ENCODE measurements around the gene NDUFA5. TPM values are rescaled to one million over a fixed set of nuclear protein-coding genes. Genes with fewer than 3 reads are reported as not detected.
"Not testable (repeated sequence)": the region's sequence is repeated elsewhere in the genome, so short reads cannot be mapped to it uniquely, and the experiment has no call there.

Gene NDUFA5
- total RNA-seq, 8 experiments from 2014 or later = 58.8 to 167 (median 111) TPM

DNA sequence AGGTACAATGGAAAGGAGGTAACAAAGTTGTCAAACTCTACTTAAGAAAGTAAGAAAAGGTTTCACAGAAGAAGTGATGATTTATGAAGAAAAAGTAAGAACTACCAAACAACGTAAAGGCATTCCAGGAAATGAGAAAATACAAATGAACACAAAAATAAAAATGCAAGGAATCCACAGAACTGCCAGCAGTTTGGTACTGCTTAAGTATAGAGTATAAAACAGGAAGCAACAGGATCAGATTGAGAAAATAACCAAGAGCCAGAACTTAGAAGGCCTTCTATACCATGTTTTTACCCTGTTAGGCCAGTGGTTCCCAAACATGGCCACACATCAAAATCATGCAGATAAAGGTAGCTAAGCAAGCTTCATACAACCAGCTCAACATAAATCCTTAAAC, 9.2 kb downstream of the NDUFA5 start:
- WGBS, 10 experiments = 53 to 100% (median 89%) methylated on average over 1 of the region's 1 CpG; no CpG with 5 or more reads in 2 of the 10 experiments
- Histone ChIP-seq H3K27ac (no peak overlapping the region), H3K4me1 (replicated peaks in 1 of 2) (no peaks in the 10 kb centered on the region), H3K4me3 (no peak overlapping the region)
- in situ Hi-C loops (cut with MboI; ENCODE audit: low pct_unique_long_range_greater_than_20kb in 2 of 9, low sequenced_read_pairs in 9 of 9, unreplicated experiment in 9 of 9) = no loop called here
- ATAC-seq (replicated peaks in 6 of 8) = no peak

DNA sequence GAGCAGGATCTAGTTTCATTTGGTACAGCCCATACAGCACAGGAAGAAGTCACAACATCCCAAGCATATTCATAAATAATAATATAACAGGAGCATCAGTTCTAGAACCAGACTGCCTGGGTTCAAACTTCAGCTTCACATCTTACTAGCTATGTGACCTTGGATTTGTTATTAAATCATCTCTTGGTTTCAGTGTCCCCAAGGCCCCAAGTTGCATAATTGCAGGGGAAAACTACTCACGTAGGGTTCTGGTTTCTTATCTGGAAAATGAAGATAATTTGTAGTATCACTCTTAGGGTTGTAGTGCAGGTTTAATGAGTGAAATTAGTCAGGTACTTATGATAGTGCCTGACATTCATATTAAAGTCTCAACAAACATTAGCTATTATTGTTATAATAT, 17.7 kb downstream of the NDUFA5 start:
- 29 to 100% (median 89%) methylated on average over 1 of the region's 1 CpG; no CpG with 5 or more reads in 3 of the 10 experiments for WGBS, 10 experiments
- no peak for ATAC-seq (replicated peaks in 6 of 8)
- Histone ChIP-seq H3K4me3 (no peak overlapping the region), H3K27ac (no peak overlapping the region), H3K4me1 (replicated peaks in 1 of 2) (no peaks in the 10 kb centered on the region)
- in situ Hi-C loops (cut with MboI; ENCODE audit: low pct_unique_long_range_greater_than_20kb in 2 of 9, low sequenced_read_pairs in 9 of 9, unreplicated experiment in 9 of 9) = no loop called here

DNA sequence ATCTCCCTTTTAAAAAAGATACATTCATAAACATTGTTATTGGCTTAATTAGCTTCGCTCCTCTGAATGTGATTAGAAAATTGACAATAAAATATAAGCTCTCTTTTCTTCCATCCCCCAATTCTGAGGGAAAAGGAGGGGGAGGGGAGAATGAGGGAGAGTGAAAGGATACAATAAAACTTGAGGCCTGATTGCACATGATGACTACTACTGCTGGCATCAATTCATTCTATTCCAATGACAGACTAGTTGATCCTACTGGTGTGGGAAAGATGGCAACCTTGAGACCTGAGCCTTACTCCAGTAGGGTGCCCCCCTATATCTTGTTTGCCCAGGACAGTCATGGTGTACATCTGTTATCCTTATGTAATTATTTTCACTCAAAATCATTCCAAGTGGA, 18.7 kb downstream of the NDUFA5 start:
- ATAC-seq (replicated peaks in 6 of 8) = no peak
- H3K4me3 ChIP-seq = no peak overlapping the region
- no peaks in the 10 kb centered on the region for H3K4me1 ChIP-seq (replicated peaks in 1 of 2)
- in situ Hi-C loops (cut with MboI; ENCODE audit: low pct_unique_long_range_greater_than_20kb in 2 of 9, low sequenced_read_pairs in 9 of 9, unreplicated experiment in 9 of 9) = no loop called here
- no peak overlapping the region for H3K27ac ChIP-seq
- WGBS, 10 experiments = 100% methylated on average over 1 of the region's 1 CpG; no CpG with 5 or more reads in 4 of the 10 experiments

DNA sequence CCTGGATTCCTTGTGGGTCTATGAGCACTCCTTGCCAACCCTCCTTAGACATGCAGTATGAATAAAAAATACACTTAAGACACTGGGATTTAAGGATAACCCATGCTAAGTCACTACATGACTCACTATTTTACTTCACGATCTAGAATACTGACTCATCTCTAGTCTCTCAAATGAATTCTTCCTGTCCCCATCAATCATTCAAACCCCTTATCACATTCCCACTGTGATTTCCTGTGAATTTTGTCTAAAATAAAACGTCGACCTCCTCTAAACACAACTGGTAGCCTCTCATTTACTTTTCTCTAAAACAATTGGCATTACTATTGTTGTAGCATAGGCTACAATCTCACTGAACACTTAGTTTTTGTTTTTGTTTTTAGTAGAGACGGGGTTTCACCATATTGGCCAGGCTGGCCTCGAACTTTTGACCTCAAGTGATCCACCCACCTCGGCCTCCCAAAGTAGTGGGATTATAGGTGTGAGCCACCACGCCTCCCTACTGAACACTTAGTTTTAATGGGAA, 19.4 kb downstream of the NDUFA5 start:
- in situ Hi-C loops (cut with MboI; ENCODE audit: low pct_unique_long_range_greater_than_20kb in 2 of 9, low sequenced_read_pairs in 9 of 9, unreplicated experiment in 9 of 9) = no loop called here
- Histone ChIP-seq H3K4me3 (no peak overlapping the region), H3K4me1 (replicated peaks in 1 of 2) (peaks cover 0 to 4% of the 10 kb centered on the region in 2 donors), H3K27ac (no peak overlapping the region)
- whole genome bisulfite sequencing, 10 experiments = 10 to 92% (median 71%) methylated on average over 3 to 7 of the region's 7 CpGs; no CpG with 5 or more reads in 1 of the 10 experiments
- ATAC-seq (replicated peaks in 6 of 8) = peak in 2 of 8 experiments; percentile 27 to 34

DNA sequence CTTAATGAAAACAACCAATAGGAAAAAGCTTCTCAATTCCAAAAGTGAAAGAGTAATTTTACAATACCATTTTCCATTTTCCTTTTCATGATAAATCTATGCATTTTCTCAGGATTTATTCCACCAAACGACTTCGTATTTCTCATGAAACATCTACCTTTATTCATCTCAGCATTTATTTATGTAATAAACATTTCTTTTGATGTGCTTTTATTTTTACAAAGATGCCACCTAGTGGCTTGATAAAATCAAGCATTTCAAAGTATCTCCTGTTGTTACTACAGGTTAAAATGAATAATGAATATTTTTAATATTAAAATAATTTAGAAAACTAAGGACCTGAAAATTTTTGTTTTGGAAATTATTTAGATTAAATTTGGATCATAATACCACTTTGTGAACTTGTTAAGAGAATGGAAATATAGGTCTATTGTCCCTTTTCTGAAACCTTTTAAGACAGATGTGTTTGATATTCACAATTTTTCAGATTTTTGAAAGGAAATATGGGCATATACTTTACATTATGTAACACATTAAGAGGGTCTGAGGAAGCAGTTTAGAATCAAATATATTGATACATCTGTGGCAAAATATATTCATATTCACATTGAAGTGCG, 20.5 kb downstream of the NDUFA5 start:
- Histone ChIP-seq H3K27ac (no peak overlapping the region), H3K4me1 (replicated peaks in 1 of 2) (peaks cover 0 to 7% of the 10 kb centered on the region in 2 donors), H3K4me3 (no peak overlapping the region)
- in situ Hi-C loops (cut with MboI; ENCODE audit: low pct_unique_long_range_greater_than_20kb in 2 of 9, low sequenced_read_pairs in 9 of 9, unreplicated experiment in 9 of 9) = no loop called here
- no peak for ATAC-seq (replicated peaks in 6 of 8)
- WGBS, 10 experiments = 11 to 100% (median 48%) methylated on average over 2 to 3 of the region's 3 CpGs

DNA sequence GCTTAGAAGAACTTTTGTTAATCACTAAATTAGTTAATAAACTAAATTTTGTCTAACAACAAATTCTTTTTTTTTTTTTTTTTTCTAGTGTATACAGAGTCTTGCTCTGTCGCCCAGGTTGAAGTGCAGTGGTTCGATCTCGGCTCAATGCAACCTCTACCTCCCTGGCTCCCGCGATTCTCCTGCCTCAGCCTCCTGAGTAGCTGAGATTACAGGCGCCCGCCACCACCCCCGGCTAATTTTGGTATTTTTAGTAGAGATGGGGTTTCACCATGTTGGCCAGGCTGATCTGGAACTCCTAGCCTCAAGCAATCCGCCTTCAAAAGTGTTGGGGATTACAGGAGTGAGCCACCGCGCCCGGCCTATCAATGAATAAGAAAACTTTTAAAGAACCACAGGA, 22.1 kb downstream of the NDUFA5 start:
- Histone ChIP-seq H3K4me1 (replicated peaks in 1 of 2) (peaks cover 0 to 7% of the 10 kb centered on the region in 2 donors), H3K27ac (no peak overlapping the region), H3K4me3 (peak overlapping the region in 4 of 5 donors; percentile 53 to 85 (median 57))
- in situ Hi-C loops (cut with MboI; ENCODE audit: low pct_unique_long_range_greater_than_20kb in 2 of 9, low sequenced_read_pairs in 9 of 9, unreplicated experiment in 9 of 9) = no loop called here
- WGBS, 10 experiments = 67 to 100% (median 95%) methylated on average over 2 to 10 of the region's 12 CpGs; no CpG with 5 or more reads in 3 of the 10 experiments
- ATAC-seq (replicated peaks in 6 of 8) = no peak

DNA sequence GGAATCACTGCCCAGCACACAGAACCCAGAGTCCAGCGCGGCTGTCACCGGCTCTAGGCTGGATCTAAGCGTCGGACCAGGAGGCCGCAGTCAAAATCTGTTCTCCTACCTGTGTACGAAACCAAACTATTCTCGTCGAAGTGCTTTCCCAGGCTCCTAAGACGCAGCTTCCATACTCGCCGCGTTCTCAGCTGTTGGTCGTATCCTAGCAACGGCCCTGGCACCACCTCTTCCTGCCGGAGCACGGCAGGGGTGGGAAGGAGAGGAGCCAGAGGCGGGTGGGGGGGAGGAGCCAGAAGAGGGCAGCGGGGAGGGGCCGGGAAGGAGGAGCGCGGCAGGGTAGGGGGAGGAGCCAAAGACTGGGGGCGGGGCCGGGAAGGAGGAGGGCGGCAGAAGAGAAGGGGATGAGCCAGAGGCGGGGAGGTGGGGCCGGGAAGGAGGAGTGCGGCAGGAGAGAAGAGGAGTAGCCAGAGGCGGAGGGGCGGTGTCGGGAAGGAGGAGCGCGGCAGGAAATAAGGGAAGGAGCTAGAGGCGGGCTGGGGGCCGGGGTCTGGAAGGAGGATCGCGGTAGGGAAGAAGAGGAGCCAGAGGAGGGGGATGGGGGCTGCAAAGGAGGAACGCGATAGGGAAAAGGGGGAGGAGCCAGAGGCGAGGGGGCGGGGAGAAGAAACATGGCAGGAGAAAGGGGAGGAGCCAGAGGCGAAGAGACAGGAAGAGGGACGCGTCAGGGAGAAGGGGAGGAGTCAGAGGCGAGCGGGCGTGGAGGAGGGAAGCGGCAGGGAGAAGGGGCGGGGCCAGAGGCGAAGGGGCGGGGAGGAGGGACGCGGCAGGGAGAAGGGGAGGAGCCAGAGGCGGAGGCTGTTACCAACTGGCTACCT, 23.0 kb downstream of the NDUFA5 start, which contains the start of gene IQUB:
TSS of gene IQUB (minus strand) at position 213 of the 878 bp plus-strand sequence. CDS start 22,255 bp downstream, outside the sequence.
- 0 to 3% methylated on average over 6 to 8 of the region's 54 CpGs; no CpG with 5 or more reads in 8 of the 10 experiments for WGBS, 10 experiments
- Histone ChIP-seq H3K4me3 (peak within 1 kb of the TSS; percentile 53 to 91 (median 60)), H3K4me1 (replicated peaks in 1 of 2) (peaks cover 0 to 7% of the 10 kb centered on the region in 2 donors), H3K27ac (peak within 1 kb of the TSS; percentile 85 to 93)
- ATAC-seq (replicated peaks in 6 of 8) = peak; percentile 79 to 89 (median 87)
- in situ Hi-C loops (cut with MboI; ENCODE audit: low pct_unique_long_range_greater_than_20kb in 2 of 9, low sequenced_read_pairs in 9 of 9, unreplicated experiment in 9 of 9) = no loop called here

DNA sequence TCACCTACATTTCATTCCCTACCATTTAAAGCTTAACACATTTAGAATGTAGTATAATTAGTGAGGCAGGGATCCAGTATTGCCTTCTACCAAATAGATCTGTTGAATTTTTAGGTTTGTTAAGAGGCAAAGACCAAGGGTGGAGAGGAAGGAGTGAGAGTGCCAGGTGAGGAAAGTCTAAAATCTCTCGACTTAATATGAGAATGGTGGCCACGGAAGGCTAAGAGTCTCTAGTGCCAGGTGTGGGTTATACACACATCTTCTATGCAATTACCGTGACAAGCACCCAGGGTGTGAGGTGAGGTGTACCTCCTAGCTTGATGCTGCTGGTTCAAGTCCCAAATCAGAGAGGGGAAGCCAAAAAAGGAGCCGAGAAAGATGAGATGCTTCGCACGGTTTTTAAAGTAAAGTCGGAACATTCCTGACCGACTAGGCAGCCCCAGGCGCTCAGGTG, 23.7 kb downstream of the NDUFA5 start:
- Histone ChIP-seq H3K4me1 (replicated peaks in 1 of 2) (peaks cover 0 to 7% of the 10 kb centered on the region in 2 donors), H3K4me3 (peak overlapping the region; percentile 53 to 91 (median 60)), H3K27ac (peak overlapping the region in 1 of 2 donors; percentile 1)
- peak in 1 of 8 experiments; percentile 0 for ATAC-seq (replicated peaks in 6 of 8)
- 0 to 20% (median 0%) methylated on average over 1 to 8 of the region's 9 CpGs; no CpG with 5 or more reads in 3 of the 10 experiments for WGBS, 10 experiments
- in situ Hi-C loops (cut with MboI; ENCODE audit: low pct_unique_long_range_greater_than_20kb in 2 of 9, low sequenced_read_pairs in 9 of 9, unreplicated experiment in 9 of 9) = no loop called here

DNA sequence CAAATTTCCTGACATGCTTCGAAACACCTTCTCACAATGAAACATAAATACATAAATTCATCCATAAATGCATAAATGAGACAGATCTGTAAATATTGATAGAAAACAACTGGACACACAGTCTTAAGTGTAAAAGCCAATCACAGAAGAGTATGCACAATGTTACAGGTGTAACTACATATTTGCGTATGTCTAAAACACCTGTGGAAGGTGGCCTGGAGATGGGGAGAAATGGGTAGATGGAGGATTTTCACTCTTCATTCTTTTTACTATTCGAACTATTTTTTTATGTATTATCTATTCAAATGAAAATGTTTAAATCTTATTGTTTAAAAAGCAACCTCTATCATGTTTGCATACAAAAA, 24.1 kb downstream of the NDUFA5 start:
- in situ Hi-C loops (cut with MboI; ENCODE audit: low pct_unique_long_range_greater_than_20kb in 2 of 9, low sequenced_read_pairs in 9 of 9, unreplicated experiment in 9 of 9) = no loop called here
- no peak for ATAC-seq (replicated peaks in 6 of 8)
- Histone ChIP-seq H3K4me1 (replicated peaks in 1 of 2) (peaks cover 3 to 7% of the 10 kb centered on the region in 2 donors), H3K27ac (no peak overlapping the region), H3K4me3 (peak overlapping the region in 2 of 5 donors; percentile 53 to 54)
- WGBS, 10 experiments = 56 to 100% (median 84%) methylated on average over 1 to 3 of the region's 3 CpGs

DNA sequence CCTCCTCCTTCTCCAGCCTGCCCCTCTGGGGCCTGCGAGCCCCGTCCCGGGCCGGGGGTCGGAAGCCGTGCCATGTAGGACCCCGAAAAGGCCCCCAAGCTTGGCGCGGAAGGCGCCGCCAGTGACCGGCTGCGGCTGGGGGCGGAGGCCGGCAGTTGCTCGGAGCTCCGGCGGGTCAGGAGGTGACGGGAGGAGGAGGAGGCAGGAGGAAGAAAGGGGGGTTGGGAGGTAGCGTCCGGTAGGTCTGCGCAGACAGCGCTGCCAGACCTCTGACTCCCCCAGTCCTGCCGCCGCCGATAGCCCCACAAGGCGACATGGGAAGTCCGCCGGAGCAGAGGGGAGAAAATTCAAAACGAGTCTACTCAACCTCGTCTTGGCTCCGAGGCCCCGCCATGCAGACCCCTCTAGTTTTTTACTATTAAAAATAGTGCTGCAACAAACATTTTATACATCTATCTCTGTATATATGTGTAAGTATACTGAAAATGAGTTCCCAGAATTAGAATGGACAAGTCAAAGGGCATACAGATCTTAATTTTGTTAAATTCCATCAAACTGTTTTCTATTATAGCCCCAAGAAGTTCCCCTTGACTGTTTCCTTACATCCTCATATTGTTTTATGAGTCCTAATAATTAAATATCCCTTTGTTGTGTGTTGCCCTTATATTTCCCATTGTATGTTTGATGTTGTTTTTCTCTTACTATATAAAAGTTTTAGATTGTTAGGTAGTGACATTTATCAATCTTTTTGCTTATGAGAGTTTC, 24.6 kb downstream of the NDUFA5 start:
- WGBS, 10 experiments = 40% methylated on average over 1 of the region's 33 CpGs; no CpG with 5 or more reads in 9 of the 10 experiments
- peak overlapping the region in 1 of 2 donors; percentile 52 for H3K27ac ChIP-seq
- ATAC-seq (replicated peaks in 6 of 8) = peak; percentile 7 to 18 (median 12)
- peak overlapping the region; percentile 27 to 54 (median 38) for H3K4me3 ChIP-seq
- H3K4me1 ChIP-seq (replicated peaks in 1 of 2); in situ Hi-C loops (cut with MboI; ENCODE audit: low pct_unique_long_range_greater_than_20kb in 2 of 9, low sequenced_read_pairs in 9 of 9, unreplicated experiment in 9 of 9): not testable (repeated sequence)

DNA sequence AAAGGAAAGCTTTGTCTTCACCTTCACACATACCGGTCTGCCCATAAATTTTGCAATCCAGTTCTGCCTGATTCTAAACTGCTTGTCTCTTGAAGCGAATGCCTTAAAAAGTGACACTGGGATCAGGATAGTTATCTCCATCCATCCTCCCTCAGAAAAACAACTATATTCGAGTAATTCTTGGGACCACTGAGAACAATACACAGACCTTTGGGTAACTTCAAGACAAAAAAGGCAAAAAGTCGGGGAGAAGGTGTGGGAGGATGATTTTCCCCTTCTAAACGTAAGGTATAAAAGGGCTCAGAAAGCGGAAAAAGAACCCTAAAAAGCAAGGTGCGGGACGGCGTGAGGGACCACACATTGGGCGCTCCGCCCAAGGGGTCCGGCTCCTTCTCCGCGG, 25.3 kb downstream of the NDUFA5 start:
- WGBS, 10 experiments = 0 to 100% (median 33%) methylated on average over 1 to 3 of the region's 14 CpGs; no CpG with 5 or more reads in 2 of the 10 experiments
- H3K27ac ChIP-seq; H3K4me1 ChIP-seq (replicated peaks in 1 of 2); in situ Hi-C loops (cut with MboI; ENCODE audit: low pct_unique_long_range_greater_than_20kb in 2 of 9, low sequenced_read_pairs in 9 of 9, unreplicated experiment in 9 of 9): not testable (repeated sequence)
- peak in 7 of 8 experiments; percentile 1 to 6 (median 2) for ATAC-seq (replicated peaks in 6 of 8)
- peak overlapping the region in 4 of 5 donors; percentile 21 to 38 (median 25) for H3K4me3 ChIP-seq

DNA sequence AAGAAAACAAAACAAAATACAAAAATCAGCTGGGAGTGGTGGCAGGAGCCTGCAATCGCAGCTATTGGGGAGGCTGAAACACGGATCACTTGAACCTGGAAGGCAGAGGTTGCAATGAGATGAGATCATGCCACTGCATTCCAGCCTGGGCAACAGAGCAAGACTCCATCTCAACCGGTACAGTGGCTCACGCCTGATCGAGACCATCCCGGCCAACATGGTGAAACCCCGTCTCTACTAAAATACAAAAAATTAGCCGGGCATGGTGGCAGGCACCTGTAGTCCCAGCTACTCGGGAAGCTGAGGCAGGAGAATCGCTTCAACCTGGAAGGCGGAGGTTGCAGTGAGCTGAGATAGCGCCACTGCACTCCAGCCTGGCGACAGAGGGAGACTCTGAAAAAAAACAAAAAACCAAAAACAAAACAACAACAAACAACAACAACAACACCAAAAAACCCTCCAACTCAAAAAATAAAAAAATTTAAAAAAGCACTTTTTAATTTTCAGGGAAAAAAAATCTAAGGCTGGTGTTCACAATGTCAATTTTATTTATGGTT, 27.5 kb downstream of the NDUFA5 start:
- H3K4me1 ChIP-seq (replicated peaks in 1 of 2); H3K4me3 ChIP-seq; ATAC-seq (replicated peaks in 6 of 8); in situ Hi-C loops (cut with MboI; ENCODE audit: low pct_unique_long_range_greater_than_20kb in 2 of 9, low sequenced_read_pairs in 9 of 9, unreplicated experiment in 9 of 9); H3K27ac ChIP-seq: not testable (repeated sequence)
- WGBS, 10 experiments = 90 to 100% (median 95%) methylated on average over 1 to 6 of the region's 13 CpGs; no CpG with 5 or more reads in 4 of the 10 experiments

Data from motor neuron (in vitro differentiated cells).